A673 (cell line): ENCODE measurements around the gene TCF25.

Experiments
- CTCF ChIP-seq: fragments of 300-800, 200-600 bp; sonication (generic); conservative IDR thresholded peaks from 2 replicates; pipeline ENCODE4 v1.5.1; 2017; ENCODE audit warnings: low read depth, mild to moderate bottlenecking, antibody characterized with exemption, low read length, moderate library complexity, mixed read lengths
- EZH2 ChIP-seq: fragments of 200-600 bp; sonication (generic); IDR thresholded peaks from 2 replicates; pipeline ENCODE4 v1.6.1; 2017; ENCODE audit warnings: borderline replicate concordance, low read depth, mild to moderate bottlenecking, mixed read lengths, antibody characterized with exemption, low read length; ENCODE audit not compliant: poor library complexity, severe bottlenecking

GRCh38 chr16:89958596-89958995 is 85.2 kb downstream of the TCF25 start:
- TF ChIP-seq EZH2: no peak
- TF ChIP-seq CTCF: no peak
